ENCODE data around the gene PLCH2. TPM values are rescaled to one million over a fixed set of nuclear protein-coding genes. Genes with fewer than 3 reads are reported as not detected.

The PLCH2 gene
- total and polyA plus RNA-seq, 9 of the 15 experiments (the other 6 are each of a cell fraction or from before 2014, with no cell fraction given), result 0.16 TPM; not detected in 8

- TF ChIP-seq MAZ (CRISPR knock-in tag; conservative IDR thresholded peaks at IDR 0.05 in 1 of 2, IDR thresholded peaks at IDR 0.05 in 1 of 2) (no peak), MAFK (IDR thresholded peaks at IDR 0.05; ENCODE audit: low read length) (no peak)
- TF ChIP-seq, protein P1, sequence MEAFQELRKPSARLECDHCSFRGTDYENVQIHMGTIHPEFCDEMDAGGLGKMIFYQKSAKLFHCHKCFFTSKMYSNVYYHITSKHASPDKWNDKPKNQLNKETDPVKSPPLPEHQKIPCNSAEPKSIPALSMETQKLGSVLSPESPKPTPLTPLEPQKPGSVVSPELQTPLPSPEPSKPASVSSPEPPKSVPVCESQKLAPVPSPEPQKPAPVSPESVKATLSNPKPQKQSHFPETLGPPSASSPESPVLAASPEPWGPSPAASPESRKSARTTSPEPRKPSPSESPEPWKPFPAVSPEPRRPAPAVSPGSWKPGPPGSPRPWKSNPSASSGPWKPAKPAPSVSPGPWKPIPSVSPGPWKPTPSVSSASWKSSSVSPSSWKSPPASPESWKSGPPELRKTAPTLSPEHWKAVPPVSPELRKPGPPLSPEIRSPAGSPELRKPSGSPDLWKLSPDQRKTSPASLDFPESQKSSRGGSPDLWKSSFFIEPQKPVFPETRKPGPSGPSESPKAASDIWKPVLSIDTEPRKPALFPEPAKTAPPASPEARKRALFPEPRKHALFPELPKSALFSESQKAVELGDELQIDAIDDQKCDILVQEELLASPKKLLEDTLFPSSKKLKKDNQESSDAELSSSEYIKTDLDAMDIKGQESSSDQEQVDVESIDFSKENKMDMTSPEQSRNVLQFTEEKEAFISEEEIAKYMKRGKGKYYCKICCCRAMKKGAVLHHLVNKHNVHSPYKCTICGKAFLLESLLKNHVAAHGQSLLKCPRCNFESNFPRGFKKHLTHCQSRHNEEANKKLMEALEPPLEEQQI (IDR thresholded peaks at IDR 0.05), result no peak
These were observed 10.0 kb downstream of the PLCH2 start (continued) for GRCh38 chr1:2486041-2486440.

- BruUV-seq (replicated peaks), result no TSS peak
- Histone ChIP-seq H3K4me1 (replicated peaks in 1 of 2; ENCODE audit: control insufficient read depth in 2 of 2, insufficient read depth in 2 of 2, low read length in 2 of 2) (peaks cover 0 to 35% of the 10 kb centered on the region in 2 experiments; a peak in 3 of 5 replicates), H3K27ac (ENCODE audit: extremely low read depth, low read depth, low read length) (no peak overlapping the region), H3K9me3 (replicated peaks; ENCODE audit: control insufficient read depth, insufficient read depth, low read depth, low read length) (no peaks in the 10 kb centered on the region), H3K4me3 (no peak overlapping the region), H3K79me2 (ENCODE audit: control insufficient read depth, insufficient read depth, low read length) (no peaks in the 10 kb centered on the region), H3K4me2 (ENCODE audit: insufficient read depth, low read length) (no peak overlapping the region), H3K27me3 (ENCODE audit: control insufficient read depth in 2 of 2, insufficient read depth in 2 of 2, low read length in 2 of 2) (peaks cover 7 to 19% of the 10 kb centered on the region in 2 experiments; a peak in 3 of 5 replicates), H3K36me3 (ENCODE audit: control insufficient read depth, insufficient read depth, low read length) (no peaks in the 10 kb centered on the region), H3K9me1 (ENCODE audit: control insufficient read depth, insufficient read depth, low read length) (peaks cover 3% of the 10 kb centered on the region), H2AFZ (ENCODE audit: low read depth, low read length) (no peak overlapping the region), H3K9ac (ENCODE audit: insufficient read depth in 1 of 2, low read depth in 2 of 2, low read length in 2 of 2) (no peak overlapping the region), H4K20me1 (replicated peaks; ENCODE audit: control insufficient read depth, insufficient read depth, low read length) (peaks cover 7% of the 10 kb centered on the region; the same call in 1 of the 2 replicates)
- in situ Hi-C loops (cut with MboI) (no loop called here), intact Hi-C loops (cut with micrococcal nuclease) (no loop called here)
- ChIA-PET CTCF (ENCODE audit: low intra/inter-chr PET ratio) (no interaction called here), POLR2A (interaction anchor here (2.5 kb wide), 1 partner anchor 14 kb away, joined by 9 read pairs; no protein-coding TSS in a partner anchor)
- ATAC-seq, result no peak
- no peak for DNase-seq (ENCODE audit: extremely low read depth in 1 of 4, low spot score in 3 of 4)
- 0% methylated on average over 9 of the region's 9 CpGs for WGBS (ENCODE audit: insufficient coverage, low coverage, missing lambda C conversion rate)
- no peak for FAIRE-seq
- peak; percentile 75 for TF ChIP-seq USF1 (CRISPR knock-in tag; IDR thresholded peaks at IDR 0.05)
- peak; percentile 67 for TF ChIP-seq RAD51 (IDR thresholded peaks at IDR 0.05; ENCODE audit: borderline replicate concordance, low read depth)
- TF ChIP-seq USF2 (CRISPR knock-in tag; IDR thresholded peaks at IDR 0.05), result peak; percentile 53
- no peak for TF ChIP-seq GABPA (tag; conservative IDR thresholded peaks at IDR 0.05; ENCODE audit: low read depth)
- no peak for TF ChIP-seq L3MBTL2 (IDR thresholded peaks at IDR 0.05)
- no peak for TF ChIP-seq MECOM (CRISPR knock-in tag; IDR thresholded peaks at IDR 0.05)
- peak; percentile 81 for TF ChIP-seq TFE3 (CRISPR knock-in tag; IDR thresholded peaks at IDR 0.05)
These were observed 10.5 kb downstream of the PLCH2 start for GRCh38 chr1:2486558-2486957.
